ENCODE results near the gene TCN2.

GRCh38 chr22:30561402-30562189 lies 45.4 kb upstream of the TCN2 start:
- TF ChIP-seq POLR2A (IDR thresholded peaks at IDR 0.05) (no peak), POLR2AphosphoS5 (IDR thresholded peaks at IDR 0.05) (no peak), CTCF (IDR thresholded peaks at IDR 0.05) (no peak), EP300 (IDR thresholded peaks at IDR 0.05) (no peak)

Data from sigmoid colon (tissue), 4 donors.